HG02970 (cell line): ENCODE measurements around the gene LCP1.
A peak's percentile ranks its signal among the peaks of the same experiment; 100 is the strongest.
"Not testable (repeated sequence)": the region's sequence is repeated elsewhere in the genome, so short reads cannot be mapped to it uniquely, and the experiment has no call there.

Experiments
- ATAC-seq: cut with Tn5 transposase; IDR thresholded peaks from one replicate; pipeline ENCODE4 v1.9.1; 2021; ENCODE audit warnings: mild to moderate bottlenecking, moderate library complexity, moderate number of reproducible peaks; ENCODE audit not compliant: unreplicated experiment, low FRiP score

Gene LCP1, protein sequence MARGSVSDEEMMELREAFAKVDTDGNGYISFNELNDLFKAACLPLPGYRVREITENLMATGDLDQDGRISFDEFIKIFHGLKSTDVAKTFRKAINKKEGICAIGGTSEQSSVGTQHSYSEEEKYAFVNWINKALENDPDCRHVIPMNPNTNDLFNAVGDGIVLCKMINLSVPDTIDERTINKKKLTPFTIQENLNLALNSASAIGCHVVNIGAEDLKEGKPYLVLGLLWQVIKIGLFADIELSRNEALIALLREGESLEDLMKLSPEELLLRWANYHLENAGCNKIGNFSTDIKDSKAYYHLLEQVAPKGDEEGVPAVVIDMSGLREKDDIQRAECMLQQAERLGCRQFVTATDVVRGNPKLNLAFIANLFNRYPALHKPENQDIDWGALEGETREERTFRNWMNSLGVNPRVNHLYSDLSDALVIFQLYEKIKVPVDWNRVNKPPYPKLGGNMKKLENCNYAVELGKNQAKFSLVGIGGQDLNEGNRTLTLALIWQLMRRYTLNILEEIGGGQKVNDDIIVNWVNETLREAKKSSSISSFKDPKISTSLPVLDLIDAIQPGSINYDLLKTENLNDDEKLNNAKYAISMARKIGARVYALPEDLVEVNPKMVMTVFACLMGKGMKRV

GRCh38 chr13:46181840-46182490 lies at the start of gene LCP1:
LCP1 (minus strand) TSS chr13:46182177; CDS start chr13:46159662, 22,515 bp downstream.
- peak; percentile 67 for ATAC-seq

- no peak for ATAC-seq
Measured at GRCh38 chr13:46229251-46229650, 47.3 kb upstream of the LCP1 start.

DNA sequence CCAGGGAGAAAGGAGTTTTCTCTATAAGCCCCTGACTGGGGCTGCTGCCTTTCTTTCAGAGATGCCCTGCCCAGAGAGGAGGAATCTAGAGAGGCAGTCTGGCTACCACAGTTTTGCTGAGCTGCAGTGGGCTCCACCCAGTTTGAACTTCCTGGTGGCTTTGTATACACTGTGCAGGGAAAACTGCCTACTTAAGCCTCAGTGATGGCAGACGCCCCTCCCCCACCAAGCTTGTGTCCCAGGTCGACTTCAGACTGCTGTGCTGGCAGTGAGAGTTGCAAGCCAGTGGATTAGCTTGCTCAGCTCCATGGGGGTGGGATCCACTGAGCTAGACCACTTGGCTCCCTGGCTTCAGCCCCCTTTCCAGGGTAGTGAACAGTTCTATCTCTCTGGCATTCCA lies 38.3 kb upstream of the LCP1 start:
- ATAC-seq: not testable (repeated sequence)

DNA sequence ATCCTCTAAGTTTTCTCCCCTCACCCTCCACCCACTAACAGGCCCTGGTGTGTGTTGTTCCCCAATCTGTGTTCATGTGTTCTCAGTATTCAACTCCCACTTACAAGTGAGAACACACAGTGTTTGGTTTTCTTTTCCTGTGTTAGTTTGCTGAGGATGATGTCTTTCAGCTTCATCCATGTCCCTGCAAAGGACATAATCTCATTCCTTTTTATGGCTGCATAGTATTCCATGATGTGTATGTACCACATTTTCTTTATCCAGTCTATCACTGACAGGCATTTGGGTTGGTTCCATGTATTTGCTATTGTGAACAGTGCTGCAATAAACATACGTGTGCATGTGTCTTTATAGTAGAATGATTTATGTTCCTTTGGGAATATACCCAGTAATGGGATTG lies 32.8 kb upstream of the LCP1 start:
- not testable (repeated sequence) for ATAC-seq

DNA sequence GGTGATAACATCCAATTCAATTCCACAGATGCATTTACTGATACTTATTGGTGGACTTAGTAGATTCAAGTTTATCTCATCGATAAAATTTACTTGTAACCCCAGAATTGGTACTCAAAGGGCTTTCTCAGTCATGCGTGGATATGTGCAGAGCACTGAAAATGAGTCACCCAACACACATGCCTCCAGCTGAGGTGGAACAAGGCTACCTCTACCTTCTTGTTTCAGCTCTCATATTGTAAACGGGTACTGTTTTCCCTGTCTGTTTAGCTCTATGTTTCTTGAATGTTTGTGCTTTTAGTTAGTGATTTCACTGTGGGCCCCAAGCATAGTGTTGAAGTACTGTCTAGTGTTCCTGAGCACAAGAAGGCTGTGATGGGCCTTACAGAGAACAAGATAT lies 31.3 kb upstream of the LCP1 start:
- no peak for ATAC-seq

GRCh38 chr13:46211483-46212351 lies 29.7 kb upstream of the LCP1 start, which contains the start of gene LRRC63:
LRRC63 (plus strand) TSS chr13:46211928; CDS start chr13:46213035, 1,107 bp downstream.
- ATAC-seq: peak; percentile 61

- ATAC-seq: no peak
Measured at GRCh38 chr13:46211116-46211482, 29.1 kb upstream of the LCP1 start.

GRCh38 chr13:46210362-46211083 lies 28.5 kb upstream of the LCP1 start:
- no peak for ATAC-seq

- no peak for ATAC-seq
Measured at GRCh38 chr13:46207828-46208227, 25.9 kb upstream of the LCP1 start.

GRCh38 chr13:46206143-46206542 lies 24.2 kb upstream of the LCP1 start:
- ATAC-seq: no peak

DNA sequence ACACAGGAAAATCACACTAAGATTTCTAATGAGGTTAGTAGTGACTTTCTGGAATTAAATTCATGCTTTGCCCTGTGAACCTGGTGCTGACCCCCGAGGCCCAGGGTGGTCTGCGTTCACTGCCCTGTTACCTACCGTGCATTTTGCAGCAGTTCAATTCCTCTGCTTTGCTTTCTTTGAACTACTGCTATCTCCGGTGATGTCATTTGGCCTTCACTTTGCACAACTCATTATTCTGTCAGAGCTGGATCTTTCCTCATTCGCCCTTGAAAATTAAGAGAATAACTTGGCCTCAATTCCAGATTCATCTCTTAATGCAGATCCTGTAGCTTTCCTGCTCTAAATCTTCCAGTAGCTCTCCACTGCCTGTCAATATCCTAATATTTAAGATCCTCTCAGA lies 21.0 kb upstream of the LCP1 start:
- ATAC-seq: no peak

DNA sequence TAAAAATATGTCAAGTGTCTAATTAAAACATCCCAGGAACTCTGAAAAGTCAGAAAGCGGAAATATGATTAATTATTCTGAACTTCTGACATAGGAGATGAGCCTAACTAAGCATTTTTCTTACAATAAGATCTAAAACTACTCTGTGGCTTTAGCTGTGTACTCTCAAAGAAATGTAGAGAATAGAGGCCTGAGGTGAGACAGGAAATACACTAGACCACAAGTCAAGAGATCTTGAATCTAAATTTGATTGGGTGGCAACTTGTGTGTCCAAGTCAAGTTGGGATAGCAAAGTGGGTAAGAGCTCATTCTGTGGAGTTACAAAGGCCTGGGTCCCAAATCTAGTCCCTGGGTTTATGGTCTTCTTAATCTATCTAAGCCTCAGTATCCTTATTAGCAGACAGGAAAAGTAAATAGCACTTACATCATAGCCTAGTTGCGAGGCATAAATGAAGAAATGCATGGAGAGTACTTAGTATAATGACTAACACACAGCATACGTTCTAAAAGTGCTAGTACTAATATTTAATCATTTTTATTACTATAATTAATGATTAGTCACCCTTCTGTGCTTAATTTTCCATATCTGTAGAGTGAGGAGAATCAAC lies 20.3 kb upstream of the LCP1 start:
- no peak for ATAC-seq

DNA sequence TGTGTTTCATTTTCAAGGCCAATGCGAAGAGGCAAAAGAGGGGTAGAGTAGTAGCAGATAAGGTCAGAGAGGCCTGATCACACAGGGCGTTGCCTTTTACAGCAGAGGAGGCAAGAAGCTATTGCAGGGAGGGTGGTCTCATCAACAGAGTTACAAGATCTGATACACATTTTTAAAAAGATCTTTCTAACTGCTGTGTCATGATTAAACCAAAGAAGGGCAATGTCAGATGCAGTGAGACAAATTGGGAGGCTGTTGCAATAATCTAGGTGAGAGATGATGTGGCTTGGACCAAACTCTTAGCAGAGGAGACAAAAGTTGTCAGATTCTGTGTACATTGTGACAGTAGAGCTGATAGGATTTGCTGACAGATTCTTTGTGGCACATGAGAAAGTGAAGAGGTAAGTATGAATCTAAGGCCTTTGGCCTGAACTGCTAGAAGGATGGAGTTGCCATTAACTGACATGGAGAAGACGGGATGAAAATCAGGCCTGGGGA lies 16.8 kb upstream of the LCP1 start:
- ATAC-seq: no peak

DNA sequence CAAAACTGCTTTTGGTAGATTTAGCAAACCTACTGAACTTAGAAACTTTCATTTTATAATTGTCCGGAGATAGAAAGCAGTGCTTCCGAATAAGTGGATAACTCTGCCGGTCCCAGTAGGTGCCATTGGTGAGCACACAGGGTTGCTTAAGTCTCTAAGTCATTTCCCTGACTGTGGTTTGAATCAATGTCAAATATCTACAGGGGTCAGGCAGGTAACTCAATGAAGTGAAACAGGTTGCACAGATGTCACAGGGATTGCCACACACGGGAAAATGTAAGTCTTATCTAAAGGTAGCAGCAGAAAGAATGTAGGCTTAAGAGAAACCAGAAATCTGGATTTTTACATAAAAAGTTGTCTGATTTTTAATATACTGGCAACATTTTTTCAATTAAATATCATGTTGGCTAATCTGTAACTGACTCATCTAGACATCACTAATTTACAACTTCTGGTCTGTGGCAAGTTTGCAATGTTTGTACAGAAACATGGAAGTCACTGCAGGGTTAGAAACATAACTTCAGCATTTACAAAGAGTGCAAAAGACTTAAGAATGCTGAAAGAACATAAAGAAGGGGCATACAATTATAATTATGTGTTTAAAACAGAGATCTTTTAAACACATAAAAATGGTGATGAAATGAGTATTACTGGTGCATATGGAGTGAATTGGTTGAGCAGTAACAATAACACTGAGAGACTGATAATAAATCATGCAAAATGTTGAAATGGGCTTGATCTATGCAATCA lies 15.5 kb upstream of the LCP1 start:
- no peak for ATAC-seq

DNA sequence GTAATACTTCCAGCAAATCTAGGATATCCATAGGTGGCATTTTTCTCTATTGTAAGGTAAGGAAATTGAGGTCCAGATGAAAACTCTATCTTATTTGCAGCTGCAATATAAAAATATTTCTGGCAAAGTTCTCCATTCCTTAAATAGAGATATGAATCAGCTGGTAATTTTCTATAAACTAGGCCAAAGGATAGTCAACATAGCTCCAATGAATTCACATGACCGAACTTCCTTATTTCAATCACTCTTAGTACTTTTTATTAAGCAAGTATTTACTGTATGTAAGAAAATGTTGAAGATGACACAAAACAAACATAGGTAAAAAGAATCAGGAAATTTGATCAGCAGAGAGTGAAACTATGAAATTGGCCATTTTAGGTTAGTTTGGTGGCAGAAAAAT lies 13.0 kb upstream of the LCP1 start:
- ATAC-seq: no peak

GRCh38 chr13:46192412-46192811 lies 10.4 kb upstream of the LCP1 start:
- no peak for ATAC-seq

GRCh38 chr13:46185634-46186033 lies 3.7 kb upstream of the LCP1 start:
- ATAC-seq: no peak

GRCh38 chr13:46184277-46184699 lies 2.3 kb upstream of the LCP1 start:
- no peak for ATAC-seq
